Breast epithelium (tissue), 4 donors: Measurements from ENCODE around the gene GLIS1. TPM values are rescaled to one million over a fixed set of nuclear protein-coding genes. Genes with fewer than 3 reads are reported as not detected.
A peak's percentile ranks its signal among the peaks of the same experiment; 100 is the strongest.

Source experiments
- DNase-seq, 2 donors: peaks; one replicate each; pipeline ENCODE4 v3.0.0-alpha.2; 2019; ENCODE audit warnings: low spot score in 2 of 2
- H3K27ac ChIP-seq, 2 donors: fragments of 200-600 bp; sonication (generic) in 1 of 2; one replicate each; pipeline ENCODE4 v1.5.1; 2016 to 2019; ENCODE audit warnings: mild to moderate bottlenecking in 1 of 2
- H3K27me3 ChIP-seq, 2 donors: fragments of 200-600 bp; sonication (generic) in 1 of 2; one replicate each; pipeline versions ENCODE4 v1.5.1 to v1.6.0; 2017 to 2019; ENCODE audit warnings: control low read depth in 1 of 2, mild to moderate bottlenecking in 1 of 2
- H3K36me3 ChIP-seq: fragments of 200-600 bp; one replicate; pipeline ENCODE4 v1.5.1; 2019
- H3K4me1 ChIP-seq, 2 donors: fragments of 200-600 bp; sonication (generic); one replicate each; pipeline ENCODE4 v1.5.1; 2016 to 2019; ENCODE audit warnings: control low read depth in 1 of 2
- H3K4me3 ChIP-seq, 3 donors: fragments of 200-600 bp; sonication (generic); 1 replicate in 2 of 3; 2 replicates in 1 of 3; pipeline ENCODE4 v1.5.1; 2016 to 2019; ENCODE audit warnings: mild to moderate bottlenecking in 3 of 3, moderate library complexity in 2 of 3
- H3K9me3 ChIP-seq, 2 donors: fragments of 200-600 bp; sonication (generic) in 1 of 2; one replicate each; pipeline ENCODE4 v1.5.1; 2016 to 2019; ENCODE audit warnings: control low read depth in 1 of 2
- POLR2A ChIP-seq: fragments of 450-650 bp; IDR thresholded peaks from one replicate; pipeline ENCODE4 v1.6.1; 2016; ENCODE audit warnings: antibody characterized with exemption, mild to moderate bottlenecking, moderate library complexity
- POLR2AphosphoS5 ChIP-seq, 3 donors: sonication (generic); formaldehyde crosslinking; IDR thresholded peaks; one replicate each; pipeline ENCODE4 v1.6.1; 2017; ENCODE audit warnings: antibody characterized with exemption in 3 of 3
- intact Hi-C: fragments of 100-400 bp; cut with DNase I; formaldehyde crosslinking; loops from one replicate; pipeline ENCODE4 v1.15.1; 2023; ENCODE audit warnings: low total_unique reads
- total RNA-seq, 3 donors: library from RNA; depleted of rRNA; stranded (reverse); fragments of >200 nt; gene quantifications; one replicate each; pipeline ENCODE4 v1.1.0, GENCODE V29; 2016
- TF ChIP-seq, protein P1 (sequence below), 3 donors: fragments of 450-650 bp; IDR thresholded peaks; one replicate each; pipeline ENCODE4 v1.5.1; 2016 to 2017; ENCODE audit warnings: antibody characterized with exemption in 3 of 3, mild to moderate bottlenecking in 3 of 3, moderate library complexity in 3 of 3

The GLIS1 gene
- total RNA-seq, 3 donors from 2014 or later, result 0.16 to 2.0 (median 0.59) TPM

DNA sequence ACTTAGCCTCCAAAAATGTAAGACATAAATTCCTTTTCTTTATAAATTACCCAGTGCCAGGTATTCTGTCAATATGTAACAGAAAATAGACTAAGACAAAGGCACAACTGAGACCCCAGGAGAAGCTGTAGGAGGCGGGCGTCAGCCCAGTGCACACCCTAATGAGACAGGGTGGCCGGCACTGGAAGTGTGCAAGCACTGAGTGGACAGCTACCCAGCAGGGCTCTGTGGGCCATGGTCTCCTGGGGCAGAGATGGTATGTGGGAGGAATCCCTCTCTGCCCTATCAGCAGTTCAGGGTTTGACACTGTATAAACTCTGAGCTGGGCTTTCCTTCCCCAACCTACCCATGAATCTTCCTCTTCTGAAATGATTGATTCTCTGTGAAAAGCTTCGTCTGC, 139.5 kb downstream of the GLIS1 start:
- H3K27me3 ChIP-seq, result no peaks in the 10 kb centered on the region
- no peaks in the 10 kb centered on the region for H3K4me1 ChIP-seq
- no peak overlapping the region for H3K27ac ChIP-seq
- H3K4me3 ChIP-seq, result no peak overlapping the region
- intact Hi-C loops, result no loop called here
- TF ChIP-seq, protein P1, sequence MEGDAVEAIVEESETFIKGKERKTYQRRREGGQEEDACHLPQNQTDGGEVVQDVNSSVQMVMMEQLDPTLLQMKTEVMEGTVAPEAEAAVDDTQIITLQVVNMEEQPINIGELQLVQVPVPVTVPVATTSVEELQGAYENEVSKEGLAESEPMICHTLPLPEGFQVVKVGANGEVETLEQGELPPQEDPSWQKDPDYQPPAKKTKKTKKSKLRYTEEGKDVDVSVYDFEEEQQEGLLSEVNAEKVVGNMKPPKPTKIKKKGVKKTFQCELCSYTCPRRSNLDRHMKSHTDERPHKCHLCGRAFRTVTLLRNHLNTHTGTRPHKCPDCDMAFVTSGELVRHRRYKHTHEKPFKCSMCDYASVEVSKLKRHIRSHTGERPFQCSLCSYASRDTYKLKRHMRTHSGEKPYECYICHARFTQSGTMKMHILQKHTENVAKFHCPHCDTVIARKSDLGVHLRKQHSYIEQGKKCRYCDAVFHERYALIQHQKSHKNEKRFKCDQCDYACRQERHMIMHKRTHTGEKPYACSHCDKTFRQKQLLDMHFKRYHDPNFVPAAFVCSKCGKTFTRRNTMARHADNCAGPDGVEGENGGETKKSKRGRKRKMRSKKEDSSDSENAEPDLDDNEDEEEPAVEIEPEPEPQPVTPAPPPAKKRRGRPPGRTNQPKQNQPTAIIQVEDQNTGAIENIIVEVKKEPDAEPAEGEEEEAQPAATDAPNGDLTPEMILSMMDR (IDR thresholded peaks at IDR 0.05), result no peak
- TF ChIP-seq POLR2A (no peak), POLR2AphosphoS5 (IDR thresholded peaks at IDR 0.05) (no peak)
- H3K9me3 ChIP-seq, result no peaks in the 10 kb centered on the region
- DNase-seq, result peak in 1 of 2 donors; percentile 39
- H3K36me3 ChIP-seq, result no peaks in the 10 kb centered on the region

DNA sequence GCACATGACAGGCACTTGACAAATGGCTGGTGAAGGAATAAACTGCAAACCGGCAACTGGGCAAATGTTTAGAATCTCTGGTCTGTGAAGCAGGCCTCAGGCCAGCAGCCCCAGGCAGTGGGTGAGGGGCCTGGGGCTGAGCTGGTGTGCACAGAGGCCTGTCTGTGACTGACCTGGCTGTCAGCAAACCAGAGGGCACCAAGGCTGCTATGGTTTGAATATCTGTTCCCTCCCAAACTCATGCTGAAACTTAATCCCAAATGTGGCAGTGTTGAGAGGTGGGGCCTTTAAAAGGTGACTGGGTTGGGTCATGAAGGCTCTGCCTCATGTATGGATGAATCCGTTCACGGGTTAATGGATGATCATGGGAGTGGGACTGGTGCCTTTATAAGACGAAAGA, 140.0 kb downstream of the GLIS1 start:
- no peak overlapping the region for H3K27ac ChIP-seq
- DNase-seq, result no peak
- H3K36me3 ChIP-seq, result no peaks in the 10 kb centered on the region
- H3K9me3 ChIP-seq, result no peaks in the 10 kb centered on the region
- H3K4me1 ChIP-seq, result no peaks in the 10 kb centered on the region
- intact Hi-C loops, result no loop called here
- no peaks in the 10 kb centered on the region for H3K27me3 ChIP-seq
- no peak for TF ChIP-seq POLR2A
- TF ChIP-seq, protein P1 (IDR thresholded peaks at IDR 0.05), result no peak
- no peak overlapping the region for H3K4me3 ChIP-seq

DNA sequence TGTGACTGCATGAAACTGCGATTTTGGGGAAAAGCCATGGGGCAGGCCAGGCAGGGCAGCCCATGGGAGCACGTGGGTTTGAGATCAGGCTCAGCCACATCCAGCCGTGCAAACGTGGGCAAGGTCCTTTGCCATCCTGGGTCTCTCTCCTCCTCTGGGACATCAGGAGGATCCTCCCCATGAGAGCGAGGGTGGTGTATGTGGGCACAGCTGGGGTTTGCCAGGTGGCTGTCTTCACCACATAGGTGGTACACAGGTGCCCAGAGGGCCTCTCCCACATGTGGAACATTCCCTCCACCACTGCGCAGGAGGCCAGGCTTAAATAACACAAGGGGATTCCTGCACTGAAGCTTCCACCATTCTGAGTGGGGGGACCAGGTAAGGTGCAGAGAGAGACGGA, 143.1 kb downstream of the GLIS1 start:
- TF ChIP-seq POLR2A (no peak), POLR2AphosphoS5 (IDR thresholded peaks at IDR 0.05) (no peak)
- TF ChIP-seq, protein P1 (IDR thresholded peaks at IDR 0.05), result no peak
- H3K4me1 ChIP-seq, result no peaks in the 10 kb centered on the region
- no peaks in the 10 kb centered on the region for H3K36me3 ChIP-seq
- H3K27me3 ChIP-seq, result no peaks in the 10 kb centered on the region
- no peak overlapping the region for H3K4me3 ChIP-seq
- no peaks in the 10 kb centered on the region for H3K9me3 ChIP-seq
- intact Hi-C loops, result no loop called here
- H3K27ac ChIP-seq, result no peak overlapping the region
- DNase-seq, result no peak

DNA sequence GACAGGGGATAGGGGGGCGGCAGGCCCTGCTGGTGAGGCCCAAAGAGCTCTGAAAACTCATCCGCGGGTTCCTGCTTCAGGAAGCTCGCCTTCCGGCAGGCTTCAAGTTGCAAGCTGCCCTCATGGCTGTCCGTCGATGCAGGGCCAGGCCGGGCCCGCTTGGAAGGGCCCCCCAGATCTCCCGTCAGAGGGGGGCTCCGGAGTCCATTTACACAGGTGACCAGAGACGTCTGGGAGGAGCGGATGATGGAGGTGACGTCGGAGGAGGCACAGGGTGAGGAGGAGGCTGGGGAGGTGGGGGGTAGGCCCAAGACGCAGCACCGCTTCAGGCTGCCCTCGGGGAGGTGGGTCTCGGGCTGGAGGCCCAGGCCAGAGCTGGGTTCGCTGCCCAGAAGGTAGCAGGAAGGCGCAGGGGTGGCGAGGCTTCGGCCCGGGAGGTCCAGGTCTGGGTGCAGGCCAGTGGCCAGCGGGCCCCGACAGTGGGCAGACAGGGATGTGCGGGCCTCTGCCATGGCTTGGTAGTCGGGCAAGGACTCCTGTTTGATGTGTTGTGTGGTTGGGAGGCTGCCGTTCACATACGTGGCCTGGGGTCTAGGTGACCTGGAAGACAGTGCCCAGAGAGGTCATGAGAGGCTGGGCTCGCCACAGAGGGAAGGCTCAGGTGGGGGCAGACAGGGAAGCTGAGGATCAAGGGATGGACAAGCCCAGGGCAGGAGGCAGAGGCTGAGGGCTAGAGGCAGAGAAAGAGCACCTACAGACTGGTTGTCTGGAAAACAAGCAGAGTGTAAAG, 144.4 kb downstream of the GLIS1 start:
- Histone ChIP-seq H3K9me3 (no peaks in the 10 kb centered on the region), H3K27me3 (no peaks in the 10 kb centered on the region), H3K4me3 (no peak overlapping the region), H3K4me1 (no peaks in the 10 kb centered on the region), H3K27ac (no peak overlapping the region), H3K36me3 (no peaks in the 10 kb centered on the region)
- peak in 1 of 2 donors; percentile 36 for DNase-seq
- intact Hi-C loops, result no loop called here
- TF ChIP-seq POLR2A, result no peak
- TF ChIP-seq, protein P1 (IDR thresholded peaks at IDR 0.05), result no peak
- no peak for TF ChIP-seq POLR2AphosphoS5 (IDR thresholded peaks at IDR 0.05)

DNA sequence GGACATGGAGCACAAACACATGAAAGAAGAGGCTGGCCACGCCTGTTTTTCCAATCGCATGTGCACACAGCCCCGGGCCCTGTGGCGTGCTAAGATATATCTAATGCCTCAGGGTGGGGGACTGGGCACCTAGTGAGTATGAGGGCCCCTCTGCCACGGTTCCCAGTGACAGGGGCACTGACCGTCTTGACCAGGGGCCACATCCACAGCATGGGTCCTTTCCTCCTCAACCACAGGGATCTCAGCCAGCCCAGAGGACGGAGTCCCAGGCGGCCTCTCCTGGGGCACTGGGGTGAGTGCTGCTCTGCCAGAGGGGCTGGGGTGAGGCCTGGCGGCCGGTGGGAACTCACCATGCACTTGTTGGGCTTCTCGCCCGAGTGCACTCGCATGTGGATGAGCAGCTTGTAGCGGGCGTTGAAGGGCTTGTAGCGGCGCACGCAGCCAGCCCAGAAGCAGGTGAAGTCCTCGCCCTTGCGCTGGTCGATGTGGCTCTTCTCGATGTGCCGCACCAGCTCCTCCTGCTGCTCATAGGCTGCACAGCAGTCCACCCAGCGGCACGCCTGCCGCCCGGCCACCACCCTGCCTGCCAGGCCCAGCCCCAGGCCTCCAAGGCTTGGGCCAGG, 145.1 kb downstream of the GLIS1 start:
- no peaks in the 10 kb centered on the region for H3K36me3 ChIP-seq
- H3K4me3 ChIP-seq, result no peak overlapping the region
- intact Hi-C loops, result no loop called here
- H3K9me3 ChIP-seq, result no peaks in the 10 kb centered on the region
- H3K4me1 ChIP-seq, result no peaks in the 10 kb centered on the region
- TF ChIP-seq, protein P1 (IDR thresholded peaks at IDR 0.05), result peak in 1 of 3 donors; percentile 16
- TF ChIP-seq POLR2A, result no peak
- no peak overlapping the region for H3K27ac ChIP-seq
- no peaks in the 10 kb centered on the region for H3K27me3 ChIP-seq
- peak in 1 of 2 donors; percentile 35 for DNase-seq
